Prostate gland (tissue), 2 donors: Measurements from ENCODE around the gene TCF4.

ENCODE experiments used
- POLR2A ChIP-seq: fragments of 450-650 bp; IDR thresholded peaks from one replicate; pipeline ENCODE4 v1.6.1; 2016; ENCODE audit warnings: antibody characterized with exemption, mild to moderate bottlenecking
- TF ChIP-seq, protein P1 (sequence below), 4 experiments: fragments of 200-600 bp in 2 of 4; fragments of 450-650 bp in 2 of 4; sonication (generic) in 2 of 4; IDR thresholded peaks; 1 replicate in 3 of 4; 2 replicates in 1 of 4; pipeline ENCODE4 v1.5.1; 2016 to 2019; ENCODE audit warnings: antibody characterized with exemption in 4 of 4, mild to moderate bottlenecking in 2 of 4, moderate library complexity in 2 of 4

DNA sequence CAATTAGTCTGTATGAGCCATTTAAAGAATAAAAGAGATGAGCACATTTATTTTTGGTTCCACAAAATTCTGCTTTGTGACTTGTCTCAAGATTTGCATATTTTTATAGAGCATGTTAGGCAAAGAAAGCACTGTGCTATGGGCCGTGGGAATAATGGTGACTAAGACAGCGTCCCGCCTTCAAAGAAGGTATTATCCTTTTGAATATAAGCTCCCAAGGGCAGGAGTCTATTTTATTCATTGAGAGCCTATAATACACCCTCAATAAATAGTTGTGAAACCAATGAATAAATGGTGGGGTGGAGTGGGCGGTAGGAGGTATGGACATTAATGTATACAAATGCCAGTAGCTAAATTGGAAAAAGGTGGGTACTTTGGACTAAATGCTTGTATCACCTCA, 20.5 kb upstream of the TCF4 start:
- TF ChIP-seq, protein P1, sequence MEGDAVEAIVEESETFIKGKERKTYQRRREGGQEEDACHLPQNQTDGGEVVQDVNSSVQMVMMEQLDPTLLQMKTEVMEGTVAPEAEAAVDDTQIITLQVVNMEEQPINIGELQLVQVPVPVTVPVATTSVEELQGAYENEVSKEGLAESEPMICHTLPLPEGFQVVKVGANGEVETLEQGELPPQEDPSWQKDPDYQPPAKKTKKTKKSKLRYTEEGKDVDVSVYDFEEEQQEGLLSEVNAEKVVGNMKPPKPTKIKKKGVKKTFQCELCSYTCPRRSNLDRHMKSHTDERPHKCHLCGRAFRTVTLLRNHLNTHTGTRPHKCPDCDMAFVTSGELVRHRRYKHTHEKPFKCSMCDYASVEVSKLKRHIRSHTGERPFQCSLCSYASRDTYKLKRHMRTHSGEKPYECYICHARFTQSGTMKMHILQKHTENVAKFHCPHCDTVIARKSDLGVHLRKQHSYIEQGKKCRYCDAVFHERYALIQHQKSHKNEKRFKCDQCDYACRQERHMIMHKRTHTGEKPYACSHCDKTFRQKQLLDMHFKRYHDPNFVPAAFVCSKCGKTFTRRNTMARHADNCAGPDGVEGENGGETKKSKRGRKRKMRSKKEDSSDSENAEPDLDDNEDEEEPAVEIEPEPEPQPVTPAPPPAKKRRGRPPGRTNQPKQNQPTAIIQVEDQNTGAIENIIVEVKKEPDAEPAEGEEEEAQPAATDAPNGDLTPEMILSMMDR (IDR thresholded peaks at IDR 0.05) = no peak
- no peak for TF ChIP-seq POLR2A
